Prostate gland (tissue), 2 donors: ENCODE data around the gene INCA1.

ENCODE experiments used
- POLR2A ChIP-seq: fragments of 450-650 bp; IDR thresholded peaks from one replicate; pipeline ENCODE4 v1.6.1; 2016; ENCODE audit warnings: antibody characterized with exemption, mild to moderate bottlenecking
- POLR2AphosphoS5 ChIP-seq: sonication (generic); formaldehyde crosslinking; IDR thresholded peaks from one replicate; pipeline ENCODE4 v1.6.1; 2017; ENCODE audit warnings: antibody characterized with exemption
- TF ChIP-seq, protein P1 (sequence below), 4 experiments: fragments of 200-600 bp in 2 of 4; fragments of 450-650 bp in 2 of 4; sonication (generic) in 2 of 4; IDR thresholded peaks; 1 replicate in 3 of 4; 2 replicates in 1 of 4; pipeline ENCODE4 v1.5.1; 2016 to 2019; ENCODE audit warnings: antibody characterized with exemption in 4 of 4, mild to moderate bottlenecking in 2 of 4, moderate library complexity in 2 of 4

DNA sequence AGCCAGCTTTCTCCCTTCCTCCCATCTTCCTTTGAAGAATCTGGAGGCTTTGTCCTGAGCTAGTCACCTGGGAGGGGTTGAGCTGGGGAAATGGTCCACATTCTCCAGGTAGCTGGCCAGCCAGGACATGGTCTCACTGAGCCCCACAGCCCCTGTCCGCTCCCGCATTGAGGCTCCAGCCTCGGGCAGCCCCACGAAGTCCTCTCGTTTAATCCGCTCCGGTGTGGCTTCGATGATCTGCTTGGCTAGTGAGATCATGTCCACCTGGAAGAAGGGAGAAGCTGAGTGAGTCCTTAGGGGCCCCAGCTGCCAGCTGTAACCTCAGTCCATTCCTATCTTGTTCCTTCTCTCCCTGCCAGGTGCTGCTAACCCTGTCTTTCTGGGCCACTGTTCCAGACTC is 27.0 kb downstream of the INCA1 start:
- TF ChIP-seq POLR2AphosphoS5 (no peak), POLR2A (no peak)
- TF ChIP-seq, protein P1, sequence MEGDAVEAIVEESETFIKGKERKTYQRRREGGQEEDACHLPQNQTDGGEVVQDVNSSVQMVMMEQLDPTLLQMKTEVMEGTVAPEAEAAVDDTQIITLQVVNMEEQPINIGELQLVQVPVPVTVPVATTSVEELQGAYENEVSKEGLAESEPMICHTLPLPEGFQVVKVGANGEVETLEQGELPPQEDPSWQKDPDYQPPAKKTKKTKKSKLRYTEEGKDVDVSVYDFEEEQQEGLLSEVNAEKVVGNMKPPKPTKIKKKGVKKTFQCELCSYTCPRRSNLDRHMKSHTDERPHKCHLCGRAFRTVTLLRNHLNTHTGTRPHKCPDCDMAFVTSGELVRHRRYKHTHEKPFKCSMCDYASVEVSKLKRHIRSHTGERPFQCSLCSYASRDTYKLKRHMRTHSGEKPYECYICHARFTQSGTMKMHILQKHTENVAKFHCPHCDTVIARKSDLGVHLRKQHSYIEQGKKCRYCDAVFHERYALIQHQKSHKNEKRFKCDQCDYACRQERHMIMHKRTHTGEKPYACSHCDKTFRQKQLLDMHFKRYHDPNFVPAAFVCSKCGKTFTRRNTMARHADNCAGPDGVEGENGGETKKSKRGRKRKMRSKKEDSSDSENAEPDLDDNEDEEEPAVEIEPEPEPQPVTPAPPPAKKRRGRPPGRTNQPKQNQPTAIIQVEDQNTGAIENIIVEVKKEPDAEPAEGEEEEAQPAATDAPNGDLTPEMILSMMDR (IDR thresholded peaks at IDR 0.05): no peak
